B cell (primary cell): Measurements from ENCODE around the gene XXYLT1. TPM values are rescaled to one million over a fixed set of nuclear protein-coding genes. Genes with fewer than 3 reads are reported as not detected.

ENCODE experiments used
- ATAC-seq: fragments of 200-7000 bp; cut with Tn5 transposase; one replicate; pipeline ENCODE4 v1.10.0; 2021; ENCODE audit warnings: low read depth, mild to moderate bottlenecking, moderate number of reproducible peaks, moderate library complexity
- CTCF ChIA-PET: fragments of 350-600 bp; sonication (Branson Sonifier 250); formaldehyde crosslinking; loops from one replicate; lab custom pipeline; 2021; ENCODE audit warnings: antibody characterized with exemption, inconsistent platforms; lab: Charles Lee
- POLR2A ChIA-PET: fragments of 350-600 bp; sonication (Branson Sonifier 250); formaldehyde crosslinking; loops from one replicate; lab custom pipeline; 2021; ENCODE audit warnings: antibody characterized with exemption; lab: Charles Lee
- DNase-seq: peaks from one replicate; pipeline ENCODE4 v3.0.0; 2013
- H2AFZ ChIP-seq: 2 replicates; pipeline ENCODE4 v1.6.1; 2012; ENCODE audit warnings: mild to moderate bottlenecking, low read depth, low read length; ENCODE audit not compliant: insufficient read depth, poor library complexity, severe bottlenecking
- H3K27ac ChIP-seq, 2 donors: 1 replicate in 1 of 2; 2 replicates in 1 of 2; pipeline ENCODE4 v1.5.1; 2012 to 2013; ENCODE audit warnings: low read length in 2 of 2, mild to moderate bottlenecking in 2 of 2, moderate library complexity in 1 of 2
- H3K27me3 ChIP-seq, 4 experiments: fragments of 200-600 bp in 1 of 4; sonication (generic) in 1 of 4; replicated peaks in 1 of 4; 1 replicate in 2 of 4; 2 replicates in 2 of 4; pipeline versions ENCODE4 v1.6.1 to v1.7.0; 2013 to 2016; ENCODE audit warnings: low read length in 3 of 4, mild to moderate bottlenecking in 2 of 4, mixed read lengths in 1 of 4, moderate library complexity in 1 of 4; ENCODE audit not compliant: insufficient read depth in 4 of 4, control insufficient read depth in 3 of 4; ENCODE audit errors: control extremely low read depth in 1 of 4
- H3K36me3 ChIP-seq, 2 experiments: replicated peaks in 1 of 2; 1 replicate in 1 of 2; 2 replicates in 1 of 2; pipeline versions ENCODE4 v1.6.1 to v1.7.1; 2013; ENCODE audit warnings: low read length in 1 of 2; ENCODE audit not compliant: insufficient read depth in 2 of 2, control insufficient read depth in 1 of 2; ENCODE audit errors: control extremely low read depth in 1 of 2, extremely low read depth in 1 of 2
- H3K4me1 ChIP-seq, 2 donors: fragments of 200-600 bp in 1 of 2; sonication (generic) in 1 of 2; 1 replicate in 1 of 2; 2 replicates in 1 of 2; pipeline versions ENCODE4 v1.5.1 to v1.6.1; 2013 to 2017; ENCODE audit warnings: low read length in 2 of 2; ENCODE audit not compliant: control insufficient read depth in 2 of 2, insufficient read depth in 2 of 2
- H3K4me2 ChIP-seq: replicated peaks from 2 replicates; pipeline ENCODE3; 2012; ENCODE audit warnings: mild to moderate bottlenecking, low read depth, low read length; ENCODE audit not compliant: poor library complexity, severe bottlenecking
- H3K4me3 ChIP-seq, 5 experiments: fragments of 200-600 bp in 1 of 5; sonication (generic) in 1 of 5; 1 replicate in 3 of 5; 2 replicates in 2 of 5; pipeline versions ENCODE4 v1.5.1 to v1.7.0; 2011 to 2016; ENCODE audit warnings: low read length in 4 of 5, mild to moderate bottlenecking in 4 of 5, low read depth in 2 of 5, control low read depth in 1 of 5, moderate library complexity in 1 of 5; ENCODE audit not compliant: insufficient read depth in 1 of 5; ENCODE audit errors: control extremely low read depth in 1 of 5, extremely low read depth in 1 of 5
- H3K79me2 ChIP-seq: fragments of 200-600 bp; sonication (generic); one replicate; pipeline ENCODE4 v1.6.0; 2016; ENCODE audit warnings: low read length; ENCODE audit not compliant: control insufficient read depth, insufficient read depth
- H3K9ac ChIP-seq: fragments of 200-600 bp; sonication (generic); 2 replicates; pipeline ENCODE4 v1.6.1; 2017; ENCODE audit warnings: mild to moderate bottlenecking, low read length, moderate library complexity
- H3K9me3 ChIP-seq, 3 donors: one replicate each; pipeline versions ENCODE4 v1.6.1 to v1.7.1; 2013; ENCODE audit warnings: low read length in 2 of 3; ENCODE audit not compliant: control insufficient read depth in 2 of 3, insufficient read depth in 1 of 3; ENCODE audit errors: control extremely low read depth in 1 of 3
- H4K20me1 ChIP-seq: 2 replicates; pipeline ENCODE4 v1.6.0; 2012; ENCODE audit warnings: mild to moderate bottlenecking, low read length; ENCODE audit not compliant: insufficient read depth, control insufficient read depth, poor library complexity, severe bottlenecking
- H3K27ac Mint-ChIP-seq: one replicate; pipeline ENCODE4 v1.8.0; 2021; ENCODE audit warnings: mixed read lengths
- H3K27me3 Mint-ChIP-seq: one replicate; pipeline ENCODE4 v1.8.0; 2021; ENCODE audit warnings: mixed read lengths
- H3K4me1 Mint-ChIP-seq: one replicate; pipeline ENCODE4 v1.8.0; 2021; ENCODE audit warnings: mixed read lengths
- H3K4me3 Mint-ChIP-seq: one replicate; pipeline ENCODE4 v1.8.0; 2021; ENCODE audit warnings: mixed read lengths
- H3K9me3 Mint-ChIP-seq: one replicate; pipeline ENCODE4 v1.8.0; 2022; ENCODE audit warnings: mixed read lengths; ENCODE audit not compliant: insufficient read depth
- CTCF ChIP-seq: fragments of 200-600 bp; IDR thresholded peaks from one replicate; pipeline ENCODE4 v1.8.0; 2022; ENCODE audit warnings: antibody characterized with exemption, mild to moderate bottlenecking
- EZH2 ChIP-seq: IDR thresholded peaks from 2 replicates; pipeline ENCODE4 v1.6.1; 2012; ENCODE audit warnings: borderline replicate concordance, low read depth, mild to moderate bottlenecking, moderate library complexity, low read length; ENCODE audit not compliant: insufficient read depth, poor library complexity, severe bottlenecking
- WGBS: methylation state at CpG from one replicate; pipeline ENCODE4 v1.1.5; 2013; ENCODE audit warnings: missing lambda C conversion rate; ENCODE audit not compliant: insufficient coverage; 5-methylcytosine and 5-hydroxymethylcytosine counted together
- intact Hi-C: fragments of 100-400 bp; cut with micrococcal nuclease; formaldehyde crosslinking; loops from one replicate; pipeline ENCODE4 v1.10.0; 2022
- polyA plus RNA-seq: library from polyadenylated mRNA; depleted of rRNA; stranded (reverse); fragments of >200 nt; gene quantifications from 2 replicates; pipeline ENCODE4 v1.2.3, GENCODE V29; 2012
- total RNA-seq, 2 donors: library from RNA; stranded (reverse); fragments of 120-200 nt in 1 of 2; gene quantifications; 1 replicate in 1 of 2; 2 replicates in 1 of 2; pipeline versions ENCODE4 v1.2.3 to v1.2.4, GENCODE V29; 2013 to 2022

The XXYLT1 gene
- total and polyA plus RNA-seq, 2 donors (not counting 1 experiment from before 2014, with no cell fraction given): 2.6 to 11.2 TPM

- Histone ChIP-seq H3K79me2 (peaks cover under 1% of the 10 kb centered on the region), H3K4me1 (peaks cover 16 to 23% of the 10 kb centered on the region in 2 donors), H3K36me3 (no peaks in the 10 kb centered on the region), H3K9ac (peak overlapping the region; percentile 82), H2AFZ (peak overlapping the region; percentile 81), H3K27ac (peak overlapping the region; percentile 78 to 87), H3K9me3 (no peaks in the 10 kb centered on the region), H3K4me2 (peak overlapping the region; percentile 100), H3K4me3 (peak overlapping the region in 2 of 5 experiments; percentile 53), H3K27me3 (no peaks in the 10 kb centered on the region), H4K20me1 (no peaks in the 10 kb centered on the region)
- Mint-ChIP-seq H3K4me1 (peaks cover 19% of the 10 kb centered on the region), H3K9me3 (no peaks in the 10 kb centered on the region), H3K27ac (peak overlapping the region; percentile 85), H3K4me3 (peak overlapping the region; percentile 74), H3K27me3 (no peaks in the 10 kb centered on the region)
- ATAC-seq: no peak
- POLR2A ChIA-PET: interaction anchor here (0.6 to 1.3 kb wide), 4 partner anchors 101 to 588 kb away, joined by 3 to 7 read pairs (median 3); no protein-coding TSS in a partner anchor
- intact Hi-C loops: loop anchor here (1.0 to 5.0 kb wide), 2 partner anchors 112 to 522 kb away; no protein-coding TSS in a partner anchor
- no peak for DNase-seq
- TF ChIP-seq CTCF: no peak
- no peak for TF ChIP-seq EZH2
- CTCF ChIA-PET: interaction anchor here (1.0 to 3.8 kb wide), 8 partner anchors 12 to 588 kb away, joined by 3 to 39 read pairs (median 8); partner anchors contain the start of genes LSG1 and XXYLT1
- 83% methylated on average over 5 of the region's 7 CpGs for WGBS
Observed at GRCh38 chr3:195259154-195259474, 11.8 kb downstream of the XXYLT1 start.

DNA sequence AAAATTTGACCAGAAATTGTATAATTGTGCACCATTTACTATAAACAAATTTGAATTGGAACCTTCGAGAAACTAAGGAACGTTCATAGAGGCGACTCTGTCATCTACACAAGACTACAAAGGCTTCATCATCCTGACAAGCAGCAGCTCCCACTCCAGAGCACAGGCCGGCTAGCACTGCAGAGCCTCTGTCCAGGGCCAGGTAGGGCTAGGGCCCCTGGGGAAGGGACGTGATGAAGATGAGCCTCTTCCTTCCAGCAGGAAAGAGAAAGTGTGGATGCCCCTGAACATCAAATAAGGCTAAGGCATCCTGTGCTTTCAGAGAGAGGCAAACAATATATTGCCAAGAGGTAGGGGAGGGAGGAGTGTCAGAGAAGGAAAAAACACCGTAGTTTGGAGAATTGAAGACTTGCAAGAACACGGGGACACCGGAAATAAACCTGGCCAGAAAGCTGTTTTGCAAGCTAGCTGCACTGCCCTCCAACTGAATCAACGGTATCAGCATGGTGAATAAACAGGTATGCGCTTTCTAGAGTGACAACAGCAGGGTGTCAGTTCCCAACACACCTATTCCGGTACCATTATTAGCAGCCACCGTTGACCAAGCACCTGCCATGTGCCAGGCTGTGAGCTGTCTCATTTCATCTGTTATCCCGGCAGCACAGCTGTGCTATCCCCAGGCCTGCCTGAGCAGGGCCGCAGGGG lies 12.4 kb downstream of the XXYLT1 start:
- WGBS: 78% methylated on average over 10 of the region's 14 CpGs
- peak overlapping the region; percentile 100 for H3K4me2 ChIP-seq
- H3K9me3 ChIP-seq: no peaks in the 10 kb centered on the region
- H3K27me3 Mint-ChIP-seq: no peaks in the 10 kb centered on the region
- H3K4me3 ChIP-seq: no peak overlapping the region
- H3K9me3 Mint-ChIP-seq: no peaks in the 10 kb centered on the region
- H2AFZ ChIP-seq: peak overlapping the region; percentile 81
- no peaks in the 10 kb centered on the region for H3K79me2 ChIP-seq
- DNase-seq: no peak
- H3K27ac Mint-ChIP-seq: peak overlapping the region; percentile 85
- intact Hi-C loops: loop anchor here (1.0 to 5.0 kb wide), 2 partner anchors 111 to 521 kb away; no protein-coding TSS in a partner anchor
- no peak overlapping the region for H3K9ac ChIP-seq
- TF ChIP-seq EZH2 (no peak), CTCF (no peak)
- no peaks in the 10 kb centered on the region for H4K20me1 ChIP-seq
- no peaks in the 10 kb centered on the region for H3K36me3 ChIP-seq
- no peaks in the 10 kb centered on the region for H3K27me3 ChIP-seq
- peaks cover 19% of the 10 kb centered on the region for H3K4me1 Mint-ChIP-seq
- no peak for ATAC-seq
- peaks cover 16 to 23% of the 10 kb centered on the region in 2 donors for H3K4me1 ChIP-seq
- ChIA-PET CTCF (interaction anchor here (1.0 to 3.8 kb wide), 9 partner anchors 12 to 587 kb away, joined by 3 to 39 read pairs (median 8); partner anchors contain the start of genes LSG1 and XXYLT1), POLR2A (interaction anchor here (0.6 to 1.3 kb wide), 4 partner anchors 100 to 587 kb away, joined by 3 to 7 read pairs (median 3); no protein-coding TSS in a partner anchor)
- peak overlapping the region in 1 of 2 donors; percentile 87 for H3K27ac ChIP-seq
- peak overlapping the region; percentile 74 for H3K4me3 Mint-ChIP-seq
